ENCODE measurements around the gene CAPN12. TPM values are rescaled to one million over a fixed set of nuclear protein-coding genes. Genes with fewer than 3 reads are reported as not detected.

Gene CAPN12
- total and polyA plus RNA-seq, 2 of the 8 experiments (the other 6 are each of a cell fraction or from before 2014, with no cell fraction given) = 8.8 to 20.0 TPM

- Histone ChIP-seq H3K14ac (ENCODE audit: insufficient read length) (no peak overlapping the region), H3K4me2 (ENCODE audit: insufficient read depth in 1 of 2, low read depth in 2 of 2, low read length in 2 of 2) (peak overlapping the region; percentile 26 to 54), H3K18ac (ENCODE audit: extremely low read depth, low read length) (peak overlapping the region; percentile 79), H2BK5ac (ENCODE audit: low read depth, low read length) (peak overlapping the region; percentile 90), H4K8ac (ENCODE audit: extremely low read depth, insufficient read depth, low read length) (peak overlapping the region; percentile 7; the same call in 1 of the 2 replicates), H3K27me3 (replicated peaks in 1 of 4; ENCODE audit: control insufficient read depth in 3 of 4, extremely low read depth in 1 of 4, insufficient read depth in 3 of 4, low read length in 3 of 4) (no peaks in the 10 kb centered on the region), H2BK12ac (ENCODE audit: low read depth, low read length) (peak overlapping the region; percentile 86), H2BK20ac (ENCODE audit: low read length) (peak overlapping the region; percentile 84; the same call in 1 of the 2 replicates), H2BK120ac (replicated peaks; ENCODE audit: low read depth, low read length) (peak overlapping the region; percentile 34), H4K5ac (ENCODE audit: insufficient read length, low read depth, low read length) (peak overlapping the region; percentile 27), H3K4ac (replicated peaks; ENCODE audit: insufficient read length, low read depth, low read length) (peak overlapping the region; percentile 44), H3K23me2 (ENCODE audit: low read depth, low read length) (peaks cover 1% of the 10 kb centered on the region; the same call in 1 of the 2 replicates), H2BK15ac (ENCODE audit: low read length) (peak overlapping the region; percentile 73; the same call in 1 of the 2 replicates), H3K36me3 (ENCODE audit: control insufficient read depth in 2 of 4, insufficient read depth in 4 of 4, low read length in 3 of 4) (no peaks in the 10 kb centered on the region), H3K56ac (replicated peaks; ENCODE audit: insufficient read length, low read depth, low read length) (peak overlapping the region; percentile 20), H3K23ac (ENCODE audit: insufficient read length) (no peak overlapping the region), H3K79me2 (ENCODE audit: control insufficient read depth in 1 of 2, insufficient read depth in 2 of 2, low read length in 2 of 2) (peaks cover 10 to 90% of the 10 kb centered on the region in 2 experiments), H3K9ac (replicated peaks in 1 of 4; ENCODE audit: extremely low read depth in 1 of 4, low read depth in 3 of 4, low read length in 3 of 4) (peak overlapping the region in 3 of 4 experiments; percentile 29 to 67 (median 63); a peak in 3 of 7 replicates), H2AK5ac (ENCODE audit: low read depth, low read length) (peak overlapping the region; percentile 20; the same call in 1 of the 2 replicates), H3K27ac (ENCODE audit: low read depth, low read length) (peak overlapping the region; percentile 95), H3K4me3 (ENCODE audit: extremely low read depth in 1 of 4, insufficient read depth in 2 of 4, low read depth in 3 of 4, low read length in 4 of 4) (peak overlapping the region in 1 of 4 experiments; percentile 32; a peak in 1 of 8 replicates), H3K79me1 (ENCODE audit: low read depth, low read length) (peaks cover 14% of the 10 kb centered on the region), H2AFZ (ENCODE audit: low read length) (no peak overlapping the region), H4K91ac (replicated peaks; ENCODE audit: insufficient read length, low read length) (peak overlapping the region; percentile 45), H3K9me3 (ENCODE audit: insufficient read depth in 2 of 2, low read depth in 1 of 2, low read length in 1 of 2) (no peaks in the 10 kb centered on the region), H4K20me1 (replicated peaks in 1 of 2; ENCODE audit: control insufficient read depth in 1 of 2, insufficient read depth in 2 of 2, low read length in 2 of 2) (peaks cover 0 to 8% of the 10 kb centered on the region in 2 experiments), H3K4me1 (replicated peaks in 1 of 4; ENCODE audit: control insufficient read depth in 3 of 4, insufficient read depth in 4 of 4, low read length in 3 of 4) (peaks cover 28 to 46% (median 41%) of the 10 kb centered on the region in 4 experiments)
- CTCF ChIA-PET (ENCODE audit: partially characterized antibody) = interaction anchor here (0.8 to 3.8 kb wide), 7 partner anchors 14 to 50 kb away, joined by 3 to 29 read pairs (median 3); partner anchors contain the start of gene ACTN4
- no peak for DNase-seq (ENCODE audit: low read depth in 1 of 2, low spot score in 2 of 2)
- peak; percentile 71 for TF ChIP-seq CREB1 (IDR thresholded peaks at IDR 0.05)
- TF ChIP-seq ATF3 (IDR thresholded peaks at IDR 0.05; ENCODE audit: insufficient read depth, low read depth, low read length) = no peak
- no peak for TF ChIP-seq ATF2 (IDR thresholded peaks at IDR 0.05; ENCODE audit: low read length)
- no peak for TF ChIP-seq YY1 (IDR thresholded peaks at IDR 0.05; ENCODE audit: low read depth, low read length)
- TF ChIP-seq POLR2A (IDR thresholded peaks at IDR 0.05; ENCODE audit: control extremely low read depth in 1 of 2, low read depth in 2 of 2, low read length in 2 of 2) = peak; percentile 2 to 14
- TF ChIP-seq CHD1 (IDR thresholded peaks at IDR 0.05; ENCODE audit: low read depth, low read length) = no peak
- no peak for TF ChIP-seq MAX (IDR thresholded peaks at IDR 0.05)
- POLR2A ChIA-PET (ENCODE audit: partially characterized antibody) = interaction anchor here (0.7 to 23.4 kb wide), 11 partner anchors 9 to 66 kb away, joined by 3 to 495 read pairs (median 8); partner anchors contain the start of genes ACTN4 and EIF3K
- WGBS, 2 experiments (ENCODE audit: extremely low coverage in 1 of 2, insufficient coverage in 1 of 2, insufficient read length in 1 of 2, insufficient replicate concordance in 2 of 2, low coverage in 1 of 2, low lambda C conversion rate in 2 of 2, missing lambda C conversion rate in 1 of 2) = 74% methylated on average over 7 of the region's 7 CpGs; no CpG with 5 or more reads in 1 of the 2 experiments
- no peak for FAIRE-seq
Measured at GRCh38 chr19:38684078-38684861, 60.0 kb downstream of the CAPN12 start.
